ENCODE results near the gene LAMB3. TPM values are rescaled to one million over a fixed set of nuclear protein-coding genes. Genes with fewer than 3 reads are reported as not detected.

The LAMB3 gene
- total RNA-seq, 5 donors from 2014 or later (not counting 1 experiment from before 2014, with no cell fraction given) = 0.25 to 1.2 (median 0.56) TPM

DNA sequence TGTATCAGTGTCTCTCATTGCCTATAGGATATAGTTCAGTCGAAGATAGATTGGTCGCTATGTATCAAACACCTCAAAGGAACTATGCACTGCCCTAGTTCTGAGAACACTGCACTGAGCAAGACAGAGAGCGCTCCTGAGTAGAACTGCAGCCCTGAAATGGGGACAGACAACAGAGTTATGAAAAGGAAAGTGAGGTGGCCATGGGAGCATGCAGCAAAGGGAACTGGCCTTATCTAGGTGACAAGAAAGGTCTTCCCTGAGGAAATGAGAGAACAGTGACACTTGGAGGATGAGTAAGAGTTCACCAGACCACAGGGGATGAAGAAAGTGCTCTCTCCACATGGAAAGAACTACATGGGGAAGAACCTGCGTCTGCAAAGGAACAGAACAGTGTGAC, 15.5 kb upstream of the LAMB3 start:
- ChIA-PET POLR2A (no interaction called here), CTCF (no interaction called here)
- Histone ChIP-seq H3K4me1 (ENCODE audit: control insufficient read depth in 1 of 2, extremely low read depth in 1 of 2, insufficient read depth in 2 of 2, low read length in 2 of 2) (no peaks in the 10 kb centered on the region), H3K36me3 (ENCODE audit: control insufficient read depth in 2 of 2, extremely low read depth in 1 of 2, insufficient read depth in 1 of 2, low read length in 1 of 2) (no peaks in the 10 kb centered on the region), H3K27me3 (replicated peaks in 1 of 2; ENCODE audit: control insufficient read depth in 2 of 2, extremely low read depth in 1 of 2, insufficient read depth in 2 of 2, low read length in 1 of 2) (no peaks in the 10 kb centered on the region), H3K27ac (ENCODE audit: low read length) (no peak overlapping the region), H3K4me3 (ENCODE audit: control insufficient read depth in 1 of 2, extremely low read depth in 1 of 2, low read length in 1 of 2) (no peak overlapping the region), H3K9me3 (no peaks in the 10 kb centered on the region)
- Mint-ChIP-seq H3K4me1 (peaks cover 5 to 16% (median 7%) of the 10 kb centered on the region in 3 donors), H3K27ac (no peak overlapping the region), H3K4me3 (no peak overlapping the region), H3K9me3 (peaks cover 0 to 3% (median 0%) of the 10 kb centered on the region in 3 donors), H3K27me3 (peaks cover 0 to 3% of the 10 kb centered on the region in 2 donors), H3K36me3 (no peaks in the 10 kb centered on the region)
- DNase-seq (no peak), ATAC-seq (replicated peaks in 1 of 4) (no peak)
- WGBS (ENCODE audit: insufficient coverage) = 88% methylated on average over 3 of the region's 4 CpGs

DNA sequence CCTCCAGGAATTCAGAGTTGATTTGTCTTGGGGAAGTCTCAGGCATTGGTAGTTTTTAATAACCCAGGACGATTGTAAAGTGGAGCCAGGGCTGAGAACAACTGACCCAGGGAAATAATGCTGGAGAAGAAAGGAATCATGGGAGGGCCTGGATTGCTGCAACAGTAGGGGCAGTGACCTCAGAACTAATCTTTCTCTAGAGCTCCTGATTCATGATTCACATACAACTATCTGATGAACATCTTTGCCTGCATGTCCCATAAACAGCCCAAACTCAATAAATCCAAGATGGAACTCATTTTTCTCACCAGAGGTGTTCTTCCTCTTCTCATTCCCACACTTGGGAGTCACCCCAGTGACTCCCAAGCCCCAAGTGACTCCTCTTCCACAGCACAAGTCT, 14.9 kb upstream of the LAMB3 start:
- H3K36me3 Mint-ChIP-seq = no peaks in the 10 kb centered on the region
- peaks cover 0 to 3% (median 0%) of the 10 kb centered on the region in 3 donors for H3K9me3 Mint-ChIP-seq
- H3K4me1 Mint-ChIP-seq = peaks cover 3 to 11% (median 6%) of the 10 kb centered on the region in 3 donors
- DNase-seq (no peak), ATAC-seq (replicated peaks in 1 of 4) (no peak)
- ChIA-PET POLR2A (no interaction called here), CTCF (interaction anchor here in 1 of 2 donors (0.9 kb wide), 1 partner anchor 56 kb away, joined by 3 read pairs; no protein-coding TSS in a partner anchor)
- Histone ChIP-seq H3K36me3 (ENCODE audit: control insufficient read depth in 2 of 2, extremely low read depth in 1 of 2, insufficient read depth in 1 of 2, low read length in 1 of 2) (no peaks in the 10 kb centered on the region), H3K27ac (ENCODE audit: low read length) (no peak overlapping the region), H3K9me3 (no peaks in the 10 kb centered on the region), H3K4me3 (ENCODE audit: control insufficient read depth in 1 of 2, extremely low read depth in 1 of 2, low read length in 1 of 2) (no peak overlapping the region), H3K4me1 (ENCODE audit: control insufficient read depth in 1 of 2, extremely low read depth in 1 of 2, insufficient read depth in 2 of 2, low read length in 2 of 2) (no peaks in the 10 kb centered on the region), H3K27me3 (replicated peaks in 1 of 2; ENCODE audit: control insufficient read depth in 2 of 2, extremely low read depth in 1 of 2, insufficient read depth in 2 of 2, low read length in 1 of 2) (no peaks in the 10 kb centered on the region)
- H3K27ac Mint-ChIP-seq = no peak overlapping the region
- WGBS (ENCODE audit: insufficient coverage) = no CpG with 5 or more reads among the region's 1 CpG
- no peak overlapping the region for H3K4me3 Mint-ChIP-seq
- peaks cover 0 to 3% of the 10 kb centered on the region in 2 donors for H3K27me3 Mint-ChIP-seq

DNA sequence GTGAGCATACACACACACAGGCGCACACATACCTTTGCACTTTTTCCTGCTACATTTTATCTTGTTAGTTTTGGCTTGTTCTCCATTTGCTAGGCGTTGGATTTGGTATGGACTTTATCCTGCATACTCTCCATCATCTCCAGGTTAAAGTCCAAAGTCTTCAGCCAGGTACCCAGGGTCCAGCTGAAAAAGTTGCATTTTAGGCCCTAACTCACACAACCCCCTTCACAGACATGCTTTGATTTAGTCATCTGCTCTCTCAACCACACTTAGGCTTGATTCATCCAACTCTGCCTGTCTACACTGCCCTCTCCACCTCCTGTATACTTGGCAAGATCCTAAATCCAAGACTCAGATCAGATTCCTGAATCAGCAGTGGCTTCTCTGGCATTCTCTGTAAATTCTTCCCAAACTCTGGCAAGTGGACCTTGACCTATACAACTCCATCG, 10.7 kb upstream of the LAMB3 start:
- ChIA-PET POLR2A (no interaction called here), CTCF (no interaction called here)
- Histone ChIP-seq H3K9me3 (no peaks in the 10 kb centered on the region), H3K4me1 (ENCODE audit: control insufficient read depth in 1 of 2, extremely low read depth in 1 of 2, insufficient read depth in 2 of 2, low read length in 2 of 2) (no peaks in the 10 kb centered on the region), H3K4me3 (ENCODE audit: control insufficient read depth in 1 of 2, extremely low read depth in 1 of 2, low read length in 1 of 2) (no peak overlapping the region), H3K27ac (ENCODE audit: low read length) (no peak overlapping the region), H3K36me3 (ENCODE audit: control insufficient read depth in 2 of 2, extremely low read depth in 1 of 2, insufficient read depth in 1 of 2, low read length in 1 of 2) (no peaks in the 10 kb centered on the region), H3K27me3 (replicated peaks in 1 of 2; ENCODE audit: control insufficient read depth in 2 of 2, extremely low read depth in 1 of 2, insufficient read depth in 2 of 2, low read length in 1 of 2) (peaks cover 0 to 2% of the 10 kb centered on the region in 2 experiments)
- DNase-seq (no peak), ATAC-seq (replicated peaks in 1 of 4) (no peak)
- peaks cover 0 to 5% of the 10 kb centered on the region in 2 donors for H3K27me3 Mint-ChIP-seq
- peaks cover 7 to 13% (median 10%) of the 10 kb centered on the region in 3 donors for H3K4me1 Mint-ChIP-seq
- no peak overlapping the region for H3K27ac Mint-ChIP-seq
- 100% methylated on average over 1 of the region's 3 CpGs for WGBS (ENCODE audit: insufficient coverage)
- no peaks in the 10 kb centered on the region for H3K9me3 Mint-ChIP-seq
- no peaks in the 10 kb centered on the region for H3K36me3 Mint-ChIP-seq
- H3K4me3 Mint-ChIP-seq = no peak overlapping the region

DNA sequence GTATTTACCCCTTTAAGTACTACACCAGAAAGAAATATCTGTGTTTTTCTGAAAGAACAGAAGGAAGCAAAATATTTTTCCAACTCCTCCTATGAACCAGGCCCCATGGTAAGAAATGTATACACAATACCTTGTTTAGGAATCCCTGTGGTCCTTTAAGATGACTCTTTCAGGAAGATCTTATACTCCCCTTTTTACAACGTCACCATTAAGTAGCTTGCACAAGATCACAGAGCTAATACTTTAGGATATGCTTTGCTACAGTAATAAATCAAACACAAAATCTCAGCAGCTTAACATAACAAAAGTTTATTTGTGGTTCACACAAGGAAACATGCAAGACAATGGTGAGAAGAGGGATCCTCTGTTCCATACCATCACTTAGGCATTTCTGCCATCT, 8.8 kb upstream of the LAMB3 start:
- no peak overlapping the region for H3K4me3 Mint-ChIP-seq
- no peak overlapping the region for H3K4me3 ChIP-seq (ENCODE audit: control insufficient read depth in 1 of 2, extremely low read depth in 1 of 2, low read length in 1 of 2)
- no peaks in the 10 kb centered on the region for H3K9me3 Mint-ChIP-seq
- CTCF ChIA-PET = no interaction called here
- WGBS (ENCODE audit: insufficient coverage) = no CpG with 5 or more reads among the region's 1 CpG
- H3K27me3 Mint-ChIP-seq = peaks cover 3 to 5% of the 10 kb centered on the region in 2 donors
- POLR2A ChIA-PET = no interaction called here
- H3K9me3 ChIP-seq = no peaks in the 10 kb centered on the region
- no peak overlapping the region for H3K27ac ChIP-seq (ENCODE audit: low read length)
- ATAC-seq (replicated peaks in 1 of 4) = no peak
- no peaks in the 10 kb centered on the region for H3K36me3 ChIP-seq (ENCODE audit: control insufficient read depth in 2 of 2, extremely low read depth in 1 of 2, insufficient read depth in 1 of 2, low read length in 1 of 2)
- no peaks in the 10 kb centered on the region for H3K4me1 ChIP-seq (ENCODE audit: control insufficient read depth in 1 of 2, extremely low read depth in 1 of 2, insufficient read depth in 2 of 2, low read length in 2 of 2)
- no peak overlapping the region for H3K27ac Mint-ChIP-seq
- H3K36me3 Mint-ChIP-seq = no peaks in the 10 kb centered on the region
- peaks cover 7 to 13% (median 10%) of the 10 kb centered on the region in 3 donors for H3K4me1 Mint-ChIP-seq
- no peak for DNase-seq
- peaks cover 0 to 2% of the 10 kb centered on the region in 2 experiments for H3K27me3 ChIP-seq (replicated peaks in 1 of 2; ENCODE audit: control insufficient read depth in 2 of 2, extremely low read depth in 1 of 2, insufficient read depth in 2 of 2, low read length in 1 of 2)

DNA sequence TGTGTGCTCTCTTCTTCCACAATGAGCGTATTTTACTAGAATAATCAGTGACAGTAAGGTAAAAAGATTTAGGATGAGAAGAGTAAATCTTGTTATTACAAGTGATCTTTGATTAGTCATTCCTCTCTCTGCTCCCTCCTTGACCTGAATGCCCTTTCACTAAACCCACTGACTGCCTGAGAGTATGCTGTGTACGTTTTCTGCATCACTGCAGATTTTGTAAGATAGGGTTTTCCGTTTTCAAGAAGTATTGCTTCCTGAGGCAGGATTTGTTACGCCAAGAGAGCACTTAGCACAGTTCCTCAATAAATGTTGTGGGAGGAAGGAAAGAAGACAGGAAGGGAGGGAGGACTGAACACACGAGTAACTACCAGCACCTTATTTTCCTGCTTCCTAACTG, 7.7 kb upstream of the LAMB3 start:
- Mint-ChIP-seq H3K36me3 (no peaks in the 10 kb centered on the region), H3K27ac (peak overlapping the region in 1 of 2 donors; percentile 10), H3K9me3 (no peaks in the 10 kb centered on the region), H3K4me1 (peaks cover 7 to 13% (median 10%) of the 10 kb centered on the region in 3 donors), H3K27me3 (peaks cover 3 to 5% of the 10 kb centered on the region in 2 donors), H3K4me3 (no peak overlapping the region)
- ATAC-seq (replicated peaks in 1 of 4) (no peak), DNase-seq (peak in 1 of 35 experiments; percentile 5)
- 0% methylated on average over 1 of the region's 5 CpGs for WGBS (ENCODE audit: insufficient coverage)
- Histone ChIP-seq H3K27ac (ENCODE audit: low read length) (no peak overlapping the region), H3K27me3 (replicated peaks in 1 of 2; ENCODE audit: control insufficient read depth in 2 of 2, extremely low read depth in 1 of 2, insufficient read depth in 2 of 2, low read length in 1 of 2) (peaks cover 0 to 2% of the 10 kb centered on the region in 2 experiments), H3K36me3 (ENCODE audit: control insufficient read depth in 2 of 2, extremely low read depth in 1 of 2, insufficient read depth in 1 of 2, low read length in 1 of 2) (no peaks in the 10 kb centered on the region), H3K9me3 (no peaks in the 10 kb centered on the region), H3K4me1 (ENCODE audit: control insufficient read depth in 1 of 2, extremely low read depth in 1 of 2, insufficient read depth in 2 of 2, low read length in 2 of 2) (no peaks in the 10 kb centered on the region), H3K4me3 (ENCODE audit: control insufficient read depth in 1 of 2, extremely low read depth in 1 of 2, low read length in 1 of 2) (no peak overlapping the region)
- ChIA-PET CTCF (no interaction called here), POLR2A (no interaction called here)

DNA sequence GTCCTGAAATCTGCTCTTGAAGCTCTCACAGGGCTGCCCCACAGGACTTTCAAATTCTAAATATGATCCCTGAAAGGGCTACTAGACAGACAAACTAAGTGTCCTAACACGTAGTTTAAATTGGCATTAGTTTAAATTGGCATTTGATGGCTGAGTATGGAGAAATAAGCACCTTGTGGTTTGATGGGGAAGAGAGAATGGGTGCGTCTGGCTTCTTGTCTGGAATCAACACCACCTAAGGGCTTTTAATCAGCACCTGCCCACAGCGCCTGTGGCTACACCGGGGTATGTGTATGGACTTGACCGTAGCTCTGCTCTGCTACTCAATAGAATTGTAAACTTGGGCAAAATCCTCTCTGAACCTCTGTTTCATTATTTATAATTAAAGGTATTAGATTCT, 5.7 kb upstream of the LAMB3 start:
- DNase-seq (no peak), ATAC-seq (replicated peaks in 1 of 4) (no peak)
- ChIA-PET CTCF (no interaction called here), POLR2A (no interaction called here)
- Mint-ChIP-seq H3K36me3 (no peaks in the 10 kb centered on the region), H3K27ac (no peak overlapping the region), H3K4me3 (no peak overlapping the region), H3K27me3 (peaks cover 3 to 5% of the 10 kb centered on the region in 2 donors), H3K9me3 (no peaks in the 10 kb centered on the region), H3K4me1 (peaks cover 7 to 13% (median 10%) of the 10 kb centered on the region in 3 donors)
- Histone ChIP-seq H3K4me1 (ENCODE audit: control insufficient read depth in 1 of 2, extremely low read depth in 1 of 2, insufficient read depth in 2 of 2, low read length in 2 of 2) (no peaks in the 10 kb centered on the region), H3K27ac (ENCODE audit: low read length) (no peak overlapping the region), H3K36me3 (ENCODE audit: control insufficient read depth in 2 of 2, extremely low read depth in 1 of 2, insufficient read depth in 1 of 2, low read length in 1 of 2) (no peaks in the 10 kb centered on the region), H3K27me3 (replicated peaks in 1 of 2; ENCODE audit: control insufficient read depth in 2 of 2, extremely low read depth in 1 of 2, insufficient read depth in 2 of 2, low read length in 1 of 2) (peaks cover 0 to 2% of the 10 kb centered on the region in 2 experiments), H3K4me3 (ENCODE audit: control insufficient read depth in 1 of 2, extremely low read depth in 1 of 2, low read length in 1 of 2) (no peak overlapping the region), H3K9me3 (no peaks in the 10 kb centered on the region)
- 0% methylated on average over 1 of the region's 5 CpGs for WGBS (ENCODE audit: insufficient coverage)

Data from T-cell (primary cell).